Left cardiac atrium (tissue), 4 donors: ENCODE data around the gene FKTN. TPM values are rescaled to one million over a fixed set of nuclear protein-coding genes. Genes with fewer than 3 reads are reported as not detected.

Experiments used
- ATAC-seq, 2 donors: fragments of 200-7000 bp; cut with Tn5 transposase; one replicate each; pipeline ENCODE4 v1.9.1; 2020; ENCODE audit warnings: mild to moderate bottlenecking in 2 of 2, moderate library complexity in 2 of 2
- DNase-seq: peaks from one replicate; pipeline ENCODE4 v3.0.0-alpha.2; 2020
- intact Hi-C, 2 donors: fragments of 100-400 bp; cut with DNase I; formaldehyde crosslinking; loops; one replicate each; pipeline versions ENCODE4 v1.14.1 to v1.15.1; 2022 to 2023
- total RNA-seq, 2 donors: library from RNA; stranded (reverse); fragmentation: NEBNext Ultra II Directional; extraction: Animal tissue kit (Norgen Biotek cat#: 25700); gene quantifications; one replicate each; pipeline ENCODE4 v1.2.1, GENCODE V29; 2021
- donor health status: DM: no; HTN: yes; CAD: no.
- donor health status: DM: no; HTN: yes; CAD: no; lungs with severe emphysema.
- donor health status: DM: yes; HTN: yes; CAD: no.
- donor health status: Dilated cardiomyopathy.

FKTN gene
- total RNA-seq, 2 donors from 2014 or later, result 9.3 to 10.2 TPM

- ATAC-seq (no peak), DNase-seq (no peak)
- intact Hi-C loops, result no loop called here
Measured at GRCh38 chr9:105667867-105668266, 109.9 kb downstream of the FKTN start.

GRCh38 chr9:105670315-105670714 lies 112.4 kb downstream of the FKTN start:
- intact Hi-C loops, result no loop called here
- no peak for DNase-seq
- no peak for ATAC-seq

- no peak for ATAC-seq
- no peak for DNase-seq
- intact Hi-C loops, result no loop called here
Measured at GRCh38 chr9:105670775-105671174, 112.8 kb downstream of the FKTN start.

GRCh38 chr9:105672711-105673234 lies 114.8 kb downstream of the FKTN start:
- no peak for DNase-seq
- ATAC-seq, result no peak
- intact Hi-C loops, result no loop called here

GRCh38 chr9:105673850-105674387 lies 116.0 kb downstream of the FKTN start:
- intact Hi-C loops, result no loop called here
- DNase-seq, result no peak
- no peak for ATAC-seq

GRCh38 chr9:105676351-105676923 lies 118.5 kb downstream of the FKTN start:
- intact Hi-C loops, result no loop called here
- DNase-seq (no peak), ATAC-seq (no peak)

- ATAC-seq, result no peak
Measured at GRCh38 chr9:105678163-105678562, 120.2 kb downstream of the FKTN start.

GRCh38 chr9:105678781-105679180 lies 120.8 kb downstream of the FKTN start:
- ATAC-seq (no peak), DNase-seq (no peak)
- intact Hi-C loops, result no loop called here

More at GRCh38 chr9:105678163-105678562, 120.2 kb downstream of the FKTN start:
- intact Hi-C loops, result no loop called here
- DNase-seq, result no peak

- intact Hi-C loops, result no loop called here
- ATAC-seq, result no peak
- no peak for DNase-seq
Measured at GRCh38 chr9:105679257-105680022, 121.5 kb downstream of the FKTN start.

GRCh38 chr9:105681313-105681712 lies 123.4 kb downstream of the FKTN start:
- ATAC-seq, result no peak
- DNase-seq, result no peak
- intact Hi-C loops, result no loop called here

GRCh38 chr9:105681724-105682123 lies 123.8 kb downstream of the FKTN start:
- no peak for DNase-seq
- no peak for ATAC-seq
- intact Hi-C loops, result no loop called here

- ATAC-seq, result no peak
- intact Hi-C loops, result no loop called here
- no peak for DNase-seq
Measured at GRCh38 chr9:105683688-105684275, 125.9 kb downstream of the FKTN start.

GRCh38 chr9:105686936-105687335 lies 129.0 kb downstream of the FKTN start:
- no peak for ATAC-seq
- intact Hi-C loops, result no loop called here
- no peak for DNase-seq

Other genes starting within 250 kb of the FKTN start
- gene FSD1L, start 110.1 kb upstream of the FKTN start, total RNA-seq, result 1 to 10 TPM; 2.5 to 3.0 TPM
- gene TAL2, start 104.3 kb downstream of the FKTN start, total RNA-seq, result under 1 TPM in 1 of 2 donors, not detected in 1; 0.50 TPM
- gene TMEM38B, start 136.4 kb downstream of the FKTN start, total RNA-seq, result 10 to 100 TPM; 47.8 to 49.0 TPM